SH-SY5Y (cell line): ENCODE results near the gene TOM1L2.

ENCODE experiments used
- GATA2 ChIP-seq: IDR thresholded peaks from 2 replicates; pipeline ENCODE4 v1.6.1; 2011; ENCODE audit warnings: mild to moderate bottlenecking, low read depth, low read length
- GATA3 ChIP-seq: IDR thresholded peaks from 2 replicates; pipeline ENCODE4 v1.6.1; 2011; ENCODE audit warnings: low read depth, mild to moderate bottlenecking, low read length, moderate library complexity

Gene TOM1L2

GRCh38 chr17:17944242-17944641 lies 28.0 kb downstream of the TOM1L2 start:
- no peak for TF ChIP-seq GATA2
- TF ChIP-seq GATA3 = no peak

GRCh38 chr17:17943281-17943984 lies 28.8 kb downstream of the TOM1L2 start:
- TF ChIP-seq GATA3 (no peak), GATA2 (no peak)

- TF ChIP-seq GATA3 = no peak
- TF ChIP-seq GATA2 = no peak
These were observed 29.4 kb downstream of the TOM1L2 start for GRCh38 chr17:17942846-17943245.

- no peak for TF ChIP-seq GATA3
- no peak for TF ChIP-seq GATA2
These were observed 31.2 kb downstream of the TOM1L2 start for GRCh38 chr17:17941015-17941414.

- no peak for TF ChIP-seq GATA2
- TF ChIP-seq GATA3 = no peak
These were observed 31.7 kb downstream of the TOM1L2 start for GRCh38 chr17:17940441-17940911.

- TF ChIP-seq GATA3 (no peak), GATA2 (no peak)
These were observed 33.7 kb downstream of the TOM1L2 start for GRCh38 chr17:17938388-17939107.

GRCh38 chr17:17937958-17938357 lies 34.2 kb downstream of the TOM1L2 start:
- TF ChIP-seq GATA3 (no peak), GATA2 (no peak)

GRCh38 chr17:17937201-17937853 lies 34.9 kb downstream of the TOM1L2 start:
- TF ChIP-seq GATA2 (no peak), GATA3 (no peak)

- TF ChIP-seq GATA3 (no peak), GATA2 (no peak)
These were observed 36.6 kb downstream of the TOM1L2 start for GRCh38 chr17:17935321-17936271.

- TF ChIP-seq GATA2 (no peak), GATA3 (no peak)
These were observed 37.4 kb downstream of the TOM1L2 start for GRCh38 chr17:17934806-17935205.

GRCh38 chr17:17934214-17934613 lies 38.0 kb downstream of the TOM1L2 start:
- TF ChIP-seq GATA2 = no peak
- TF ChIP-seq GATA3 = no peak

- TF ChIP-seq GATA2 (no peak), GATA3 (no peak)
These were observed 38.4 kb downstream of the TOM1L2 start for GRCh38 chr17:17933775-17934174.

GRCh38 chr17:17931159-17931558 lies 41.0 kb downstream of the TOM1L2 start:
- TF ChIP-seq GATA2 = no peak
- TF ChIP-seq GATA3 = no peak

- no peak for TF ChIP-seq GATA3
- no peak for TF ChIP-seq GATA2
These were observed 41.5 kb downstream of the TOM1L2 start for GRCh38 chr17:17930674-17931073.
